ENCODE results near the gene TNIP3.
"Not testable (repeated sequence)": the region's sequence is repeated elsewhere in the genome, so short reads cannot be mapped to it uniquely, and the experiment has no call there.

Gene TNIP3

DNA sequence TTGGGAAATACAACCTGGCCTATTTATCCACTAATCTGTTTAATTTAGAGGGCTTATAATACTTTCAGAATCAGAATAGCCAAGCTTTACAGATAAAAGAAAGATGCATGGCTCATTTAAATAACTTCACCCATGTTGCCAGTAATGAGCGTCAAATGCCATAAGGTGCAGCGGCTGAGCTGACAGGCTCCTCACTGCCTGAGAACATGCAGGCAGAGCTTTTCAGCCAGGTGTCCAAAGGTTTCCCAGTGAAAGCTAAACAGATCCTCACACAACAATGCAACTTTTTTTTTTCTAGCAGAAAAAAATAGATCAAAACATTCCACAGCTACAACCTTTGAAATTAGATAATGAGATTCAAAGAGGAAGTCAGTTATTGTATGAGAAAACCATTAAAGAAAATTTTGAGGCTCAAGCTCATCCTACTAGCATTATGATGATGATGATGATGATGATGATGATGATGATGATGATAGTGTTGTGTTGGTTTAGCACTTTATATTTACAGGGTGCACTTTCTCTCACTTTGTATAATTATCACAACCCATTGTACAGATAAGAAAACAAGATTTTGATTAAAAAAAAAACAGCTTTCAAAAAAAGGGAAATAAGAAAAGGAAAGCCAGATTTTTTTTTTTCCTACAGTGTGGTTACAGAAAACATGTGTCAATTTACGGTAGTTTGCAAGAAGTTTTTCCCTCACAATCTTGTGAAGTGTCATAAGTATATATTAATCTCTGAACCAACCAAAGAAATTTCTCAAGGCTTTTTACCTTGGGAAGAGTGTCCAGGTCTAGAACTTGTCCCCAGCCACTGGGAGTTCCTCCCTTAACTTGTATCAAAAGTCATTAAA, 12.2 kb upstream of the TNIP3 start:
- DNase-seq, result no peak

DNA sequence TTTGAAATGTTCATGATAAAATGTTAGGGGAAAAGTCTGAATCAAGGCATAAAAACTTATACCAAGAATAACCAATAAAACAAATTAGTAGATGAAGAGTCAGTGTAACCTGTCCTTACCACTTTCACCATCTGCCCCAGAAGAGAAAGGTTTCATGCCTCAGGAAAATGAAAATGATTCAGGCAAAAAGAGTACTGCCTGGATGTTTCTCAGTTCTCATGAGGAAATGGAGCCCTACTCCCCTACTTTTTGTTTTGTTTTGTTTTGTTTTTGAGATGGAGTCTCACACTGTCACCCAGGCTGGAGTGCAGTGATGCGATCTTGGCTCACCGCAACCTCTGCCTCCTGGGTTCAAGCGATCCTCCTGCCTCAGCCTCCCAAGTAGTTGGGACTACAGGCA, 7.4 kb upstream of the TNIP3 start:
- not testable (repeated sequence) for DNase-seq

DNA sequence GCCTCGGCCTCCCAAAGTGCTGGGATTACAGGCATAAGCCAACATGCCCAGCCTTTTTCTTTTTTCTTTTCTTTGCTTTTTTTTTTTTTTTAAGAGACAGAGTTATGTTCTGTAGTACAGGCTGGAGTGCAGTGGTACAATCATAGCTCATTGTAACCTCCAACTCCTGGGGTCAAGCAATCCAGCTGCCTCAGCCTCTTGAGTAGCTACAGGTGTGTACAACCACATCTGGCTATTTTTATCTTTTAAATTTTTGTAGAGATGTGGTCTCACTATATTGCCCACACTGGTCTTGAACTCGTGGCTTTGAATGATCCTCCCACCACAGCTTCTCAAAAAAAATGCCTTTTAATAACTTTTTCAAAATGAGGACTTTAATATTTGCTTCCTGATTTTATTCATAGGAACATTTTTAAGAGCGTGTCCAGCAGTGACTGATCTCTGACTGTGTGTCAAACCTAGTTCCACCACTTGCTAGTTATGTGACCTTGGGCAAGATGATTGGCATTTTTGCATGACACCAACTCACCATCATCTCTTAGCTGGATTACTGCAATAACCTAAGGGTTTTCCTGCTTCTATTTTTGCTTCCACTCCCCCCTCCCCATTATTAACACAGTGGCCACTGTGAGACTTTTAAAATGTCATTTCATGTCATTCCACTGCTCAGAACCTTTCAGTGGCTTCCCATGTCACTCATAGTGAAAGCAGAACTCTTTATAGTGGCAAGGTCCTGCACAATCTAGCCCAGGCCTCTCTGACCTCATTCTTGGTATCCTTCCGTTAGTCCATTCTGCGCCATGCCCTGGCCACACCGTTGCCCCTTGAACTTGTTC, 4.5 kb upstream of the TNIP3 start:
- DNase-seq, result no peak

DNA sequence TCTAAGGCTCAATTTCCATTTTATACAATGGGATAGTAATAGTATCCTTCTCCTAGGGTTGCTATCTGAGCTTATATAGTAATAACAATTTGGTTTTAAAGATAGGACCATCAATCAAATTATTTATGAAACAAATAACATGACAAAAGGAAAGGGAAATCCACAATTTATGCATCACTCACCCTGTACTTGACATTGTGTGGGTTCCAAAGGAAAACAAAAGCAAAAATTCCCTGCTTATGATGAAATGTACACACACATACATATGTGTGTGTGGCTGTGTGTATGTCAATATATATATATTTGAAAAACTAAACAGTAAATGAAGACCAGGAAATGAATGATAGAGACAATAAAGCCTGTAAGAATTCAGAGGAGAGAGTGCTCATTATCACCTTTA, 2.9 kb upstream of the TNIP3 start:
- no peak for DNase-seq

DNA sequence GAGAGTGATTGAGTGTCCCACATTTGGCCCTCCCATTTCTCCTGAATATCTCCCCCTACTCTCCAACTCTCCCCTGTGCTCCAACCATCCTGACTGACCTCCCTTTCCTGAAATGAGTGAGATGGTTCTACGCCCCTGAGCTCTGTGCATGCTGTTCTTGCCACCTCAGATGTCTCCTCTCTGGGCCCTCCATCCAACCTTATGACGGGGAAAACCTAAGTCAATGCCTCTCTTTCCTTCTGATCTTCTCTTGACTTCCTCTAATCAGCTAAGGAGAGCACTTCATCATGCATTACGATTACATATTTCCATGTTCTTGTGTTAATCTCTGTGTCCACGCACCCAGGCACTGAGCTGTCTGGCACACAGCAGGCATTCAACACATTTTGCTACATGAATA, 1.1 kb upstream of the TNIP3 start:
- no peak for DNase-seq

DNA sequence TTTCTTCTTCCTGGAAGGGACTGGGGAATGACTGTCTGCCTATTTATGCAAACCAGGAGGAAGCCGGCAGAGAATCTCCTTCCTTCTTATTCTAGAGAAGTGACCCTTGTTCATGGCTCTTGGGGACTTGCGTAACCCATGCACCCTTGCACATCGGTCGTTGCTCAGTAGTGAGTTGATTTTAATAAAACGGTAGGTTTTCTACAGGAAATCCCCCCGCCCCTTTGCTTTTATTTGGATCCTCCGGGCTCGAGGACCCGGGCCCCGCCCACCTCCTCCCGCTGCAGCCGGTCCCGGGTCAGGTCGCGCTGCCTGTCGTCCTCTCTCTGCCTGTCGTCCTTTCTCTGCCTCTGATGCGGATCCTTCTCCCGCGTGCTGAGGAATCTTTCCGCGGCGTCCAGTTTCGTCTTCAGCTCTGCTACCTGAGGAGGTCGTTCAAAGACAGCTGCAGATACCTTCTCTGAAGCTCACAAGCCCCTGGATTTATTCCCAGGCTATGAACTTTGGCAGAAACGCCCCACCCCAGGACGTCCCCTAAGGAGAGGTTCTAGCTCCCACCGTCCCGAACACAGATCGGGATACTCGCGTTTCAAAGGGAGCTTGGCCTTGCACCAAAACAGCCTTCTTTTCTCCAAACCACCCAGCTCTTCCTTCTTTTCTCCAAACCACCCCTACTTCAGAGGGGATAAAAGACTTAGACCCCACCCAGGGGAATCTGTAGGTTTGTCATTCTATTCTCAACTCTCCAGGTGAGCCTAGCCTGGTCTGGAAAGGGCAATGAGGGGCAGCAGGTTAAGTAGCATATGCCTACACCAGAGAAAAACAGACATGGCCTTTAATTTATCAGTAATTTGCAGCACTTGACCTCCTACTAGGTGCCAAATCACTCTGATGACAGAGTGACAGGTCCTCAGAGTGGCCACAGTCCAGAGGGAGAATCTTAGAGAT, 7.0 kb downstream of the TNIP3 start:
- DNase-seq, result no peak

DNA sequence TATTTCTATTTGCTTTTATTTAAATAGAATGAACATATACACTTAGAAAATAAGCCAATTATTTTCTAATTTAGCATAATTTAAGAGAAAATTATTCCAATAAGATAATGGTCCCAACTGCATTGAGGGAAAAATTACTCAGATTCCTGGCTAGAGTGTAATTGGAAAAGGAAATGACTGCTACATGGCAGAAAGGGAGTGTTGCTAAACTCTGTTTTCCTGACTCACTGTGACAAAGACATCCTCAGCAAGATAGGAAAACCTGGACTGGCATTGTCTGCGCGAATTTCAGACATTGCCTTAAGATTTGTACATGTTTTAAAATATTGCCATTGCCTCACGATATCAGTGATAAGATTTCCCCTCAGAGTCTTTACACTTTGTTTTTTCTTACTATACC, 8.2 kb downstream of the TNIP3 start:
- no peak for DNase-seq

DNA sequence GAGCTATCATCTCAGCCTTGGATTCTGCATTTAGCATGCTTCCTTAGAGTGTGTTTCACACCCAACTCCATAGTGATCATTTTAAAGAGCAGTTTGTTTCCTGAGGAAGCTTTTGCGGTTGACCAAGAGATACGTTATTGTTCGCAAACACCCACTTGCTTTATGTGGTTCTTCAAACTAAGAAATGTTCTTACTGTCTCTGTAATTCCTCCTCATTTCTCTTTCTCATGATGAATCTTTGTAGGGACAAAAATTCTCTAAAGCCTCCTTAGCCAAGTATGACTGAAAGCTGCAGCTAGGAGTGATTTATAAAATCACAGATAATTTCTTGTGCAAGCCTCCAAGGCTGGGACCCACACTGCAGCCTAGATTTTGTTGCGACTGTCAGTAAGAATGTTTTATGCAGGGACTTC, 10.0 kb downstream of the TNIP3 start:
- DNase-seq, result no peak

DNA sequence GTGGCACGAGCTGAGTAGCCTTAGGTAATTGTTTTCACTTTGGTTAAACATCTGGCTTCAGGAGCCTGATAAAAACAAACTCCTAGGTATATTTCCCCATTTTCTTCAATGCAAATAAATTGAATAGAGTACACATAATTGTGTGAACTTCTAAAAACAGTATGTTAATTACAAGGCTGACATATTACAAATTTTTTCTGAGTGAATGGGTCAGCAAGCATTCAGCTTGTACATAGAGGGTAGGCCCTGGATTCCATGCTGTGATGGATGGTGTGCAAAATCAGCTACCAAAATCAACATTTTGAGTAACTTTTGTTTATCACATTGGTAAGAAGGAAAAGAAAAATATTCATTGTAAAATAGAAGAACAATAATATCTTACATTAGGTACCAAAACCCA, 12.2 kb downstream of the TNIP3 start:
- DNase-seq, result no peak

DNA sequence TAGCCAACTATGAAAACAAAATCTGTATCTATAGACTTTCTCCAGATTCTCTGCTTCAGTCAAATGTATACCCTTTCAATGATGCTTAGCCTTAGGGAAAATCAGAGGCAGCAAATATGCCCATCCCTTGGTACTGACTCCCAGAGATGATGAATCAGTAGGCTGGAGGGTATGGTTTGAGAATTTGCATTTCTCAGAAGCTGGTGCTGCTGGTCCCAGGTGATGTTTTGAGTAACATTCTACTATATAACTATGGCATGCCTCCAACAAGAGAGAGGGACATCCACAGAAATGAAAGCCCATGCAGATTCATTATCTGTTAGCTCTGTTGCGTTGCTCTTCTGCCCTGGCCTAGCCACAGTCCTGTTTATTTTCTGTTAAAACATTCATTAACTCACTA, 13.6 kb downstream of the TNIP3 start:
- no peak for DNase-seq

DNA sequence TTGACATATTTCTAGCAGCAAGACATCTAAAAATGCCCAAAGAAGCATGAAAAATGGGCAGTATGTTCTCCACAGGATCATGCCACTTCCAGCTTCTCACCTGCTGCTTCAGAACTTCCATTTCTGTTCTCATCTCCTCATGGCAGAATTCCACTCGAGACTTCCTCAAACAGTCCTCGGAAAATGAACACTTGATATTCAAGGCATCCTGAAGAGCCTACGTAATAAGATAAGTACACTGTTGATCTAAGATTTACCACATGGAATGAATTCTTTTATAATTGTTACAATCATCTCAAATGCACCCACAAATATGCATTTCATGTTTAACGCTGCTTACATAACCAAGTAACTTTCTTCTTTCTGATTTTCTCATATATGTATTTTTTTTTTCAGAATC, 14.1 kb downstream of the TNIP3 start:
- no peak for DNase-seq

DNA sequence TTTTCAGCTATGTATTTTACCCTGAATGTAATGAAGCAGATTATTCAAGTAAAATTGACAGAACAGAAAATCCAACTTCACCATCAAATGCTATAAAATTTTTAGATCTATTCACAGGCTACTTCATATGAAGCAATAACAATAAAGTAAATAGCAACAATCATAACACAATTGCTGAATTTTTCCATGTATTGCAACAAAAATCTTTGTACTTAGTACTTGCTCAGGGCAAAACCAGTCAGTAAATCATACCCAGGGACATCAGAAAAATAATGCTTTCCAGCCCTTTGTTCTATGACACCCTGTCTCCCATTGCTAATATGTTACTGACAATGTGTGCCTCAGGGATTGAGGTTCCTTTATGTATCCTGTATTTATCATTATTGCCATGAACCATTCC, 15.5 kb downstream of the TNIP3 start:
- DNase-seq, result no peak

DNA sequence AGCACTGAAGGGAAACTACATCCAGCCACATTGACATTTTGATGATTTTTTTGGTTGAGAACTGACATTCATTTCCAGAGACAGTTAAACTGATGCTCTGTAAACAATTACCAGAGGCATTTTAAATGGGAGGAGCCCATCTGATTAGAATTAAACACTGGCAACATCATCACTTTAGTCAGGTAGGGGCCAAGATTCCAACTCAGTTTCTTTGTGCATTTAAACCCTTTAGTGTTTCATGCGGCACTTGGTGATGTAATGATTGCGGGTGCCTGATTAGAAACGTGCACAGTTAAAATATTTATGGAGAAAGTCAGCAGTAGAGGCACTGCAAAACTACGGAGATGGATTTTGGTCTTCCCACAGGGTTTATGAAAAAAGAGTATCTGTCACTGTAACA, 16.1 kb downstream of the TNIP3 start:
- no peak for DNase-seq

DNA sequence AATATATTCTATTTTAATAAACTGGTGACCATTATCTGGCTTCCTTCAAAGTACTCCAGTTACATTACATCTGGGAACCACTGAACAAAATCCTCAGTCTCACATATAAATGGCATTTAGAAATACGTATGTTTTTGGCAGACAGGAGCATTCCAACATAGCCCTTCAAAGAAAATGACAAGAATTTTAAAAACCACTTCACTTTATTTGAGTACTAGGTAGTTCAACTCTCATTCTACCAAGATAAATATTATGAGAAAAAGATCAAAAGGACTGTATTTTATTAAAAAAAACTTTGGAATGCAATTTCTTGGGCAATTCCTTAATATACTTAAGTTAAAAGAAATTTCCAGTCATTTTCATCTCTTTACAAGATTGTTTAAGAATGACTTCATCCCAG, 17.6 kb downstream of the TNIP3 start:
- DNase-seq, result no peak

DNA sequence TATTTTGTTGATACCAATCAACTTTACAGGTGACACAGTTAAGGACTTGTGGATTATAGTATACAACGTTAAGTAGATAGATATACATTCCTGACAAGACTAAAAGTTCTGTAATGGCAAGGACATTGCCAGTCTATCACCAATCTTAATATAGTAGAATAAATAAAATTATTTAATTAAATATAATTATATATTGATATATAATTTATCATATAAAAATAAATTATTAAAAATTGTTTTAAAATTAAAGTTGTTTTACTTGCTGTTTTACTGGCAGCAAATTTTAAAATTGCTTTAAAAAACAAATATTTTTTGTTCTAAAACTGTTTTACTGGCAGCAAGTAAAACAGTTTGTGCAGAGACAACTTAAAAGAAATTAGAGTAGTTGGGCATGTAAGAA, 18.7 kb downstream of the TNIP3 start:
- no peak for DNase-seq

DNA sequence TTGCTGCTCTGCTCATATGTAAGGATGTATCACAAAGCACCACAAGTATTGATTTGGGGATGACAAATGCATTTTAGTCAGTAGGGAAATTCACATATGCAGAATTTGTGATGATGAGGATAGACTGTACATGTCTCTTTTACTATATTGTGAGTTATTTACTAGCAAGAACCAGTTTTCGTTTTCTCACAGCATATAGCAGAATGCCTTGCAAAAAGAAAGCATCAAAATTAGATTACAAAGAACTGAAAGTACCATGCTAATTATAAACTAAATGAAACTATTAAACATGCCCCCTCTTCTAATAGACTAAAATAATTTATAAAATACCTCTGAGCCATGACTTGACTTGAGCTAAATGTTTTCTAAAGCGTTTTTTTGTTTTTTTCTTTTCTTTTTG, 20.1 kb downstream of the TNIP3 start:
- no peak for DNase-seq

DNA sequence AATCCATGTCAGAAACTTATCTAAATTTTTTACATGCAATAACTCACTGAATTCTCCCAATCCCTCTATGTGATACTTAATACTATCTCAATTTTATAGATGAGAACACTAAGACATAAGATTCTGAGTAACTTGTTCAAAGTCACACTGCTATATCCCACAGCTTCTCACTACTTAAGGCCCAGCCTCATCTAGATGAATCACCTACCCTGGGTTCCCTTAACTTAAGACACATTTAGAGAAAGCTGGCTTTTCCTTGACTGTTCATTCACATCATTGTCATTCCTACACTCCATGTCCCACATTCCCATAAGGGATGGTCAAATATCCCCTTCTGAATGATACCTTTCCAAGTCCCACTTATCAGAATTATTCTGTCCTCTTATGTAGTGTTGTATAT, 21.0 kb downstream of the TNIP3 start:
- no peak for DNase-seq

DNA sequence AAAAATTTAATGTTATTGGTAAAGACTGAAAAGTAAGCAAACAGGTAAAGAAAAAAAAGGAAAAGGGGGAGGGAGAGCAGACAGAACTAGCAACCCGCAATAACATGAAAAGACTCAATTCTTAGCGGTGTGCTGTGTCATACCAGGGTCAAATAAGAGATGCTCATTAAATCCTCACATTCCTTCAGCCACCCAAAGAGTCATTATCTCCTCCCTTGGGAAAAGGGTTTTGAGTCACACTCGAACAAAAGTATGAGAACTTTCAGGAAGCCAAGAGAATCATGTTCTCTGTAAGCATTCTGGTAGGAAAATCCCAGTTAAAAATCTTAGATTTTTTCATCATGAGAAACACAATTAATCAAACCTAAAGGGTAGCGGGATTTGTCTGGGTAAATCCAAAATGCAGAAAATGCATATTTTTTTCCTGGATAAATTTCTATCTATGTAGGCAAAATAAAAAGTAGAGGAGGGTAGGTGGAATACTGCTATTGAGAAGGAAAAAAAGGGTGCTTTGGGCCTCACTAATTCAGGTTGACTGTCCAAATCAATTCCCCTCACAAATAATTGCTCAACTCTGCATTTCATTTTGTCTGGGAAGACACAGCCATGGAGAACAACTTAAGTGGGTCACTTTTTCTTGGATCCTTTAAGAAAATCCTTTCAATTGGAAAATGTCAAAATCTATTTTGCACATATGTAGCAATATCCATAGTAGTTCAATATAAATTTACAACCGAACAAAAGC, 23.2 kb downstream of the TNIP3 start:
- no peak for DNase-seq

DNA sequence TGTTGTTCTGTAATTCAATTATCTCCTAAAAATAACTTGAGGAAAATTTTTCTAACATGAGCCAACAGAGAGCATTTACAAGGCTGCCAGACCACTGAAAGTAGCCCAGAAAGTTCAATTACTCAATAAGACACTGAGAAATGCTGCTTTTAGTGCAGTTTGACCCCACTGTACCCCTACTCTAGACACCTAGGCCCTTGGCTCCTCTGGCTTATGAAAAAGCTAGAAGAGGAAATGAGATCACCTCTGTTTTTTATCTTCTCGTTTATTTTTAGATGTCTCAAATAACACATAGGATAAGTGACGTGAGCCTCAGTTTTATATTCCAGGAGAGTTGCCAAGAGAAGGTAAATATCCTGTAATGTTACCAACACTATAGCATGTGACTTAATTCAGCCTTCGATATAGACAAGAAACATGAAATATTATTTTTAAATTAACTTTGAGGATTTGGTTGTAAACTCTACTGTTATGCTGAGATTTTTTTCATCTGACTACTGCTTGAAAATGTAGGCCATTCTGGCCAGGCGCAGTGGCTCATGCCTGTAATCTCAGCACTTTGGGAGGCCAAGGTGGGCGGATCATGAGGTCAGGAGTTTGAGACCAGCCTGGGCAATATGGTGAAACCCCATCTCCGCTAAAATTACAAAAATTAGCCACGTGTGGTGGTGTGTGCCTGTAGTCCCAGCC, 24.4 kb downstream of the TNIP3 start:
- no peak for DNase-seq

DNA sequence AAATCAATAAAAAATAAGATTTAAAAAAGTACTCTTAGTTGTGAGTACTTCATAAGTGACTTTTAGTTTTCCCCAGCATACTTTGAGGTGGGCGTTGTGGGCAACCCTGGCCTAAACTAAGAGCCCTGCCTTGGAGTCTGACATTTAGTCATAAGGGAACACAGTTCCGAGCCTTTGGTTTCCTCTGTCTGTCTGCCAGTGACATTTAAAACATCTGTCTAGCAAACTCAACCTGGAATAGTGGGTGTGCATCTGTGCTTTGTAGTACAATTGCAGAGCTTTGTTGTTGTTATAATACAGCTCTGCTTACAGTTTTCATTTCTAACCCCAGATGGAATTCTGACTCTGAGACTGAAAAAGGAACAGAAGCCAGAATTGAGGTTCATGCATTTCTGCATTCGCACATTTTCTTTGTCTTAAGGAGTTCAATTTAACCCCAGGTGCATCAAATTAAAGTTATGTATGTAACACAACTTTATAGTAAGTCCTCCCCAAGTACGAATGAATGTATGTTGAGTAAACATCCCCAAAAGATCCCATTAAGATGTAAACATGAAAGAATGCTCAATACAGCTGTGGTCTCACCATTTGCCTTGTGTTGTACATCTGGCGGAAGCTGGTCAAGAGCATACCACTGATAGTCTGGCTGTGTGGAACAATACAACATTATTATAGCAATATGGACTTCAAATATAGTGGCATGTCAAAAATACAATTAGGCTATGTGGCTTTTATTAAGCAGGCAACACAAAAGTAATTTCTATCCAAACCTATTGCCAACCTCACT, 25.9 kb downstream of the TNIP3 start:
- DNase-seq, result no peak

DNA sequence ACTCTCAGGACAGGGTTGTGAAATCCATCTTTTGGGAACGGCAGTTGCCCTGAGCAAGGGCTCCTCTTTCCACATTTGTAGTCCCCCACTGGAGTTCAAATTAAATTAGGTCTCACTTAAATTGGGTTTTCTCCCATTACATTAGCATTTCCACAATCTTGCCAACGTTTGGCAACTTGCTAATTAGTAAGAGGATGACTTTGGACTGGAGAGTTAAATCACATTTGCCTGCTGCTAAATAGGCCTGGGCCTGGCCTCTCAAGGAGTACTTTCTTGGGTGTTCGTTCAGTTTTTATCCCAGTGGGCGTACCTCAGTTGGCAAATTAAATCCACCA, 33.8 kb downstream of the TNIP3 start:
- DNase-seq, result no peak

Data from NCI-H2171 treated with DMSO at 0.1 percent for 48 hours (cell line).